HG02588 (cell line): ENCODE data around the gene CCDC137.

Source experiments
- ATAC-seq: cut with Tn5 transposase; IDR thresholded peaks from one replicate; pipeline ENCODE4 v1.9.1; 2021; ENCODE audit warnings: mild to moderate bottlenecking, moderate library complexity; ENCODE audit not compliant: unreplicated experiment

Gene CCDC137

GRCh38 chr17:81700353-81701287 lies 34.1 kb downstream of the CCDC137 start:
- no peak for ATAC-seq

GRCh38 chr17:81701288-81702071 lies 34.9 kb downstream of the CCDC137 start:
- ATAC-seq, result no peak

GRCh38 chr17:81702934-81703746 lies 36.6 kb downstream of the CCDC137 start, which contains the start of gene MRPL12:
Gene MRPL12 (plus strand): TSS chr17:81703367. CDS start chr17:81703502, 135 bp downstream.
- peak; percentile 68 for ATAC-seq

GRCh38 chr17:81703747-81704654 lies 37.5 kb downstream of the CCDC137 start:
- ATAC-seq, result peak; percentile 5

- no peak for ATAC-seq
Measured at GRCh38 chr17:81705518-81706231, 39.1 kb downstream of the CCDC137 start.

GRCh38 chr17:81706232-81706611 lies 39.7 kb downstream of the CCDC137 start:
- ATAC-seq, result no peak

GRCh38 chr17:81706757-81707624 lies 40.5 kb downstream of the CCDC137 start:
- ATAC-seq, result no peak

GRCh38 chr17:81707725-81708646 lies 41.4 kb downstream of the CCDC137 start:
- ATAC-seq, result no peak

GRCh38 chr17:81708739-81709185 lies 42.2 kb downstream of the CCDC137 start:
- ATAC-seq, result no peak

- ATAC-seq, result no peak
Measured at GRCh38 chr17:81710514-81711308, 44.2 kb downstream of the CCDC137 start.

GRCh38 chr17:81711814-81712467 lies 45.4 kb downstream of the CCDC137 start, which contains the start of gene SLC25A10:
Gene SLC25A10 (plus strand): TSS chr17:81712284. CDS start chr17:81712427, 143 bp downstream.
- ATAC-seq, result peak; percentile 56

- ATAC-seq, result no peak
Measured at GRCh38 chr17:81712468-81713003, 46.0 kb downstream of the CCDC137 start.

GRCh38 chr17:81713004-81713555 lies 46.5 kb downstream of the CCDC137 start:
- no peak for ATAC-seq

- ATAC-seq, result no peak
Measured at GRCh38 chr17:81713556-81714411, 47.2 kb downstream of the CCDC137 start.
